ENCODE measurements around the gene TGM1.

The TGM1 gene

GRCh38 chr14:24292118-24292807 lies 29.3 kb upstream of the TGM1 start:
- DNase-seq (ENCODE audit: low read depth): no peak

DNA sequence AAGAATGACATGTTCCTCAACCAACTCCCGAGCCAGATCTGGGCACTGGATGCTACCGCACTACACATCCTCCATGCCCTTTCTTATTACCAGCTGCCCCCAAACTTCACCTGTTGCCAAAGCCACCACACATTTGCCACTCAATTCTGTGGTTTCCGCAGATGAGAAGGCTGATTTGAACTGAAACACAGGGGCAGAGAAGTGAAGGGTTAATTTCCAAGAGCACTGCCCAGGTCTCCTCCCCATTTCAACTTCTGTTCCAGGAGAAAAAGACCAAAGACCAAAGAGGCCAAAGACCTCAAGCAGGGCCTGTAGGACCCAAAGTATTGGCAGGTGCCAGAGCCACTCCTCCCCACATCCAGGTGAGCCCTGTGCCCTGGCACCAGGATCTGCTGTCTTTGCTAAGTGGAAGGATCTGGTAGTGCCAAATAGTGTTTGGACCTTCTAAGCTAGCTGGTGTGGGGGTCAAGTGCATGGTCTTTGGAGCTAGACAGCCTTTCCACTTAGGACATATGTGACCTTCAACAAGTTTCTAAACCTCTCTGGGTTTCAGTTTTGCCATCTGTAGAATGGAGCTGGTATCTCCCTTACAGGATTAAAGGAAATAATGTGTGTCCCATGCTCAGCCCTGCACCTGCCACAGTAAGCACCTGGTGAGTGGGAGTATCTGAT lies 28.6 kb upstream of the TGM1 start:
- DNase-seq (ENCODE audit: low read depth): no peak

- DNase-seq (ENCODE audit: low read depth): no peak
Observed at GRCh38 chr14:24290746-24291145, 27.8 kb upstream of the TGM1 start.

DNA sequence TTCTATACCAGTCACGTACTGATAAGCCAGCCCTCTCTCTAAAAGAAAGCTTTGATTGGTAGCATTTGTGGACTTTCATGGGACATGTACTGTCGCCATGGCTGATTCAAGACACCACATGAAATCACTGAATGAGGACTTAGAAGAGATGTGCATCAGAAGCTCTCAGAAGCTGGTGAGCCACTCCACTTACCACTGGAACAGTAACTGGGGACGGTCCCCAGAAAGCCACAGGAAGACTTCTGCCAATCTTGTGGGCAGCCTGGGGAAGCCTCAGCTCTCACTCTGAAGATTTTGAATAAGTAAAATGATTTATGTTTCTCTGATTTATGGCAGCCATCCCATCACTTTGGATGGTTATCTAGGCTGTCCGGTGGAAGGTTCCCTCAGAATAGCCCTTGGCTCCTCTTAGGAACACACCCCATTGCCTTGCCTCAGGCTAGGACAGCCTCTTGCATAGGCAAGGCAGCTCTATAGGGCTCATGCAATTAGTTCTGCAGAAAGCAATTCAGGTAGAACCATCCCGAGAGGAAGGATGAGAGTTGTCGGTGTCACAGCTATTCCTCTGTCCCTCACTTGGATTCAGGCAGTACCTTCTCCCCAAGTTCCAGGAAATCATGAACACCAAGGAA lies 26.8 kb upstream of the TGM1 start:
- no peak for DNase-seq (ENCODE audit: low read depth)

DNA sequence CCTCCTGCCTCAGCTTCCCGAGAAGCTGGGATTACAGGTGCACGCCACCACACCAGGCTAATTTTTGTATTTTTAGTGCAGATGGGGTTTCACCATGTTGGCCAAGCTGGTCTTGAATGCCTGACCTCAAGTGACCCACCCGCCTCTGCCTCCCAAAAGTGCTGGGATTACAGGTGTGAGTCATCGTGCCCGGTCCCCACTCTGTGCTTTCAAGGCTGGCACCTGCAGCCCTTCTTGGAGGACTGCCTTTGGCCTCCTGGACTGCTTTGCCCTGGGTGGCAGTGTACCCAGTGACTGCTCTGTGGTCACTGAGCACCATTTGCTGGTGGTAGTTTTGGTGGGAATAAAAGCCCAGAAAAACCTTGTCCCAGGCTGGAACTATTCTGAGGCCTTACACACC lies 24.0 kb upstream of the TGM1 start:
- DNase-seq (ENCODE audit: low read depth): no peak

GRCh38 chr14:24285351-24285750 lies 22.4 kb upstream of the TGM1 start:
- DNase-seq (ENCODE audit: low read depth): no peak

DNA sequence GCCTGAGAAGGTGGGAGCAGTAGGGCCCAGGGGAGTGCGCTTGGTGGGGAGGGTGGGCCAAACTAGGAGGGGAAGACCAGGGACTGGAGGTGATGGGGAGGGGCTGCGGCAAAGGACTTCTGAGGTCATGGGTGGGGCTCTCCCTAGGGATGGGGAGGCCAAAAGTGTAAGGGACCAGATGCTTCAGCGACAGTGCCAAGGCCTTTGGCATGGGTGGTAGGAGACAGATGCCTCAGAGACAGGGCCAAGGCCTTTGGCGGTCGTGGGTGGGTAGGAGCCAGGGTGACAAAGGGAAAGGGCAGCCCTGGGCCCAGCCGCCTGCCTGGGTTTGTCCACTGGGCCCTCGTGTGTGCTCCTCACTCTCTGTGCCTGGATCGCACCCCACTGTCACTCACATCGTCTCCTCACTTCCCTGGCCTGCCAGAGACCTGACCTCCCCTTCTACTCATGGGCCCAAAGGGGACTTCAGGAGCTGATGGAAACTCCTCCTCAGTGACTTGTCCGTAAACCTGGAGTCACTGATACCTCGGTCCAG lies 21.6 kb upstream of the TGM1 start:
- DNase-seq (ENCODE audit: low read depth): no peak

- no peak for DNase-seq (ENCODE audit: low read depth)
Observed at GRCh38 chr14:24283796-24284460, 21.0 kb upstream of the TGM1 start.

DNA sequence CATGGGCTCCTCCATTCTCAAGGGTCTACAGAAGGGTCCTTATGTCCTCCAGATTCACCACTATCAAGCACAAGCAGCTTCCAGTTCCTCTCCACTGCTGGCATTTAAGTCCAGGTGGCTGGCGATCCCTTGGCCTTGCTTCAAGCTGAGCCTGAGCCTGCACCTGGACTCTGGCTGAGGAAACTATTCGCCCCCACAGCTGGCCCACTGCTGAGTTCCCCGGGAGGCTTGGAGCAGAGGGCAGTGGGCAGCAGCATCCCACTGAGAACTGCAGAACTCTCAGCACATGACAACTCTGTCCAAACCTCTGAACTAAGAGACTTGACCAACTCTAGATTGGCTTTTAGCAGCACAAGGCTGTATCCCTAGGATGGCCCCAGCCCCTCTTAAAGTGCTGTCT lies 19.8 kb upstream of the TGM1 start:
- DNase-seq (ENCODE audit: low read depth): no peak

- no peak for DNase-seq (ENCODE audit: low read depth)
Observed at GRCh38 chr14:24281636-24282035, 18.7 kb upstream of the TGM1 start.

- DNase-seq (ENCODE audit: low read depth): no peak
Observed at GRCh38 chr14:24280797-24281460, 18.0 kb upstream of the TGM1 start.

- no peak for DNase-seq (ENCODE audit: low read depth)
Observed at GRCh38 chr14:24279301-24280186, 16.6 kb upstream of the TGM1 start.

GRCh38 chr14:24278424-24278823 lies 15.4 kb upstream of the TGM1 start:
- DNase-seq (ENCODE audit: low read depth): no peak

DNA sequence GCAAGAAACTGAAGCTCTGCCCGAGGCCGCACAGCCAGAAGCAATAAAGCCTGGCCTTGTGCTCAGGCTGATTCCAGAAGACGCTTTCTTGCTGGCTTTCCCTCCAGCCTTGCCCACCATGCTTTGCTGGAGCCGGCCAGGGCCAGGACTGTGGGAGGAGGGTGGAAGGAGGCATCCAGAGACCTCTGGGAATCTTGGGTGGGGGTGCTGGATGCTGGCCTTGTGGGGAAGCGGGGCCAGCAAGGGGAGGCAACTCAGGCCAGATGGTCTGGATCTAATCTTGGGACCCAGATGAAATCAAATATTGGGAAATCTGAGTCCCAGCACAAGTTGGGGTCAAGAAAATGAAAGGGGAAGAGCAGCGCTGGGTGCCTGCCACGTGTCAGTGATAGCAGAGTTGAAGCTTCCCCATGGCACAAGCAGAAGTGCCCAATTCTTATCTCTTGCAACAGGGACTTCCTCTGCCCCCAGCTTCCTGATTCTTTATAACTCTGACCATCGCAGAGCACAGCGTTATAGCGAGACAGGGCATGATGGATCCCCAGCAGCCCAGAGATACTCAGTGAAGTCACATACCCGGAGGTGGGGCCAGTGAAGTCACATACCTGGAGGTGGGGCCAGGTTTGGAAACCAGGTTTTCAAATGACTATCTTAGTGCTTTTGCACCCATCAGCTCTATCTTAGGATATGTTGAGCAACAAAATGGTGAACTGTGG lies 14.8 kb upstream of the TGM1 start:
- DNase-seq (ENCODE audit: low read depth): no peak

DNA sequence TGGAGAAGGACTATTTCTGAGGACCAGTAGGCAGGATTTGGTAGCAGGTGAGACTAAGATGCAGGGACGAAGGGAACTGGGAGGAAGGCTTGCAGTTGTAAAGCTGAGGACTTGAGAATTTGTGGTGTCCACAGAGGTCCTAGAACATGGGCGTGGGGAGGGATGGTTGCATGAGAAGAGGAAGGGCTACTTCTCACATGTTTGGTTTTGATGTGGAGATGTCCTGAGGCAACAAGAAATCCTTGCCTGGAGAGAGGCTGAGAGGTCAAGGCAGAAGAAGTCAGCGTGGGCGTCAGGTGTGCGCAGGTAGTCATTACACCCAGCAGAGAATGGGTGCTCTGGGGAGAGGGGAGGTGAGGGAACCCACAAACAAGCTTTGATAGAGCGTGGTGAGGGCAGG lies 14.1 kb upstream of the TGM1 start:
- DNase-seq (ENCODE audit: low read depth): no peak

DNA sequence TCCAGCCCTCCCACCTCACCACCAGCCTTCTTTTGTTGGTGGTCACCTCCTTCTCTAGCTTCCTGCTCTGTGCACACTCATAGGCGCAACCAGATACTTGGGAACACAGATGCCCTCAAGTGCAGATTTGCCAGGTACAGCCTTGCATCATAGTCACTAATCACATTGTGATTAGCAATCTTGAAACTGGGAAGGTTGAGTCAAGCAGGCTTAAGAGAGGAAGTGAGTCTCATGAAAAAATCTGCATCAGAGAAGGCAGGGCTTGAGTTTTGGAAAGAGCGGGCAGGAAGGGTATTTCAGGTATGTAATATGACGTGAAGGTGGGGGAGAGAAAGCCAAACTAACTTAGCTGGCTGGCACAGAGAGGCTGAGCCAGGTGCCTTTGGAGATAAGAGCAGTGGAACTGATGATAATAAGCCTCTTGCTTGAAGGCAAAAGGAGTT lies 11.1 kb upstream of the TGM1 start:
- DNase-seq (ENCODE audit: low read depth): no peak

DNA sequence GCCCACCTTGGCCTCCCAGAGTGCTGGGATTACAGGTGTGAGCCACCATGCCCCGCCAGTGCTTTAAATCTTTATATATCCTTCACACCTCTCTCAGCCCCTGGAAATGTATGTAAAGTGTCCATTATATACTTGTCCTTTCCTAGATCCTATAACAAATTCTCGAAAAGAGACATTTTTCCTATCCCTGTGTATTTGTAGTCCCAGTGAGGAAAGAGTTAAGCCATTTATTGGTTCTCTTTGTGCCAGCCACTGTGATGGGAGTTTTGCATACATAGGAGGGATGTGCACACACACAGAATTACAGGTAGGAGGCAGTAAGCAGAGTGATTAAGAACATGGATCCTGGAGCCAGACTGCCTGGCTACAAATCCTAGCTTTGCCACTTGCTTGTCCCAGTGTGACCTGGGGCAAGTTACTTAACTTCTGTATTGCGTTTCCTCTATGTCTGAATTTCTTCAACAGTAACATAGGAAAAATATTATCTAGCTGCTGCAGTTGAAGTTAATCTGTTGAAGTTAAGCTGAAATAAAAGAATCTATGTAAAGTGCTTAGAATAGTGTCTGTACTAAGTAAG lies 10.5 kb upstream of the TGM1 start:
- no peak for DNase-seq (ENCODE audit: low read depth)

- no peak for DNase-seq (ENCODE audit: low read depth)
Observed at GRCh38 chr14:24272467-24272866, 9.5 kb upstream of the TGM1 start.

- DNase-seq (ENCODE audit: low read depth): no peak
Observed at GRCh38 chr14:24271834-24272263, 8.9 kb upstream of the TGM1 start.
